Suppressor macrophage treated with lipopolysaccharide for 1 hour (primary cell): ENCODE data around the gene ARHGEF19.
"Not testable (repeated sequence)": the region's sequence is repeated elsewhere in the genome, so short reads cannot be mapped to it uniquely, and the experiment has no call there.

Source experiments
- DNase-seq, 3 donors: peaks; one replicate each; pipeline ENCODE4 v3.0.0-alpha.2; 2020 to 2022

Gene ARHGEF19

DNA sequence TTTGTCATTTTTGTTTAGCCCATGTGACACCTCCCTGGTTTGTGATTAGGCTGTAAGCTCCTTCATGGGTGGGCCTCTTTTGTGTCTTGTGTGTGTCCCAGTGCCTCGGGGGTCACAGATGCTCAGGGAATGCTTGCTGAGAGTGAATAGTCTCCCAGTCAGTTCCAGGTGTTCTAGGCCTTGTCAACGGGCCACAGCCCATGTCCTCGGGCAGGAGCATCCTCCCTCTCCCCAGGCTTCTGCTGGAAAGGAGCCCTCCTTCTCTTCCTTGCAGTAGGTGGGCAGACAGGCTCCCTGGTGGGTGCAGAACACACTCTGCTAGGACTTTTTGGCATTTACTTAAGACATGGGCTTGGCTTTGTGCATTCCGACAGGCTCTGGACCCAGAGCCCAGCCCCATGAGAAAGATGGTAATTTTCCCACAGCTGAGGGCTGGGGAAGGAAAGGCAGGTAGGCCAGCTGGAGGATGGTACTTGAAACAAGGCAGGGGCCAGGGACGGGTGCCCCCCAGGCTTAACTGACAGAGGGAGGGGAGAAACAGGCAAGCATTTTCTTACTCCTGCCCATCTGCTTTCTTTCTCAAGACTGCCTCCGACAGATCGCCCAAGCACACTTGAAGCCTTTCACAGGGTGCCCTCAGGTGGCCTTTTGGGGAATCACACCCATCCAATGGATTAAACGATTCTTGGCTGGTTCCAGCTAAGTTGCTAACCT is 31.6 kb upstream of the ARHGEF19 start:
- peak; percentile 74 to 83 (median 83) for DNase-seq

DNA sequence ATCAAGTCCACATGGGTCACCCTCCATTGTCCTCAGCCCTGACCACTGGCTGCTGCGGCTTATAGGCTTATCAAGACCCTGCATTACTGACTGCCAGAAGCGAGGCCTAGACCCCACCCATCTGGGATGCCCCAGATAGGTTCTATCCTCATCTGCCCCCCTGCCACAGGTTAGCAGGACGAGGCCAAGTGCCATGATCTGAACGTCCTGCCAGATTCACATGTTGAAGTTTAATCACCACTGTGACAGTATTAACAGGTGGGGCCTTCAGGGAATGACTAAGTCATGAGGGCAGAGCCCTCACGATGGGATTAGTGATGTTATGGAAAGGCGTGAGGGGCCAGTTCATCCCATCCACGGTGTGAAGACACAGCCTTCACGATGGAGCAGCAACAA is 30.8 kb upstream of the ARHGEF19 start:
- DNase-seq: no peak

DNA sequence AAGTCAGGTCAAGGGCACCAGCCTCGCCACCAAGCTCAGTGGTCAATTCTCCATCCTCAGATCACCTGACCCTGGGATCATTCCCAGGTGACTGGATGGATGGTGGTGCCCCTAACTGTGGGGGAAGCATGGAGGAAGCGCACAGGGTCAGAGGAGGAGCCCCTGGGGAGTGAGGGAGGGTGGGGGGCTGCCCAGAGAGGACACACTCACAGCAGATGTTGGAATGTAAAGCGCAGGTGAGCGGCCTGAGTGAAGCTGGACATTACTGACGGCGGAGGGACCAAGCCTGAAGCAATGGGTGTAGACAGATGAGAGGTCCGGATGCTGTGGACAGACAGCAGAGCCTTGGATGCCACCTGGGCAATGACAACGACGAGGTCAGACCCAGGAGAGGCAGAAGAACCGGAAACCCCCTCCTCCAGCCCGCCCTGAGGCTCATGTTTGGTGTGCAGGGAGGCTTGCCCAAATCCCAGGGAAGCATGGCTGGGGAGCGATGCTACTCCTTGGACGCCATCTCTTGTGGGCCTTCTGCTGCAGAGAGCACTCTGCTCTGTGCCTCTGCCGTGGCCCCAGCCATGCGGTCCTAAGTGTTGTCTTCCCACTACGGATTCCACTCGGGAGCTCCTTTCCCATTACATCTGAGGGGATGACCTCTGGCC is 30.2 kb upstream of the ARHGEF19 start:
- DNase-seq: no peak

DNA sequence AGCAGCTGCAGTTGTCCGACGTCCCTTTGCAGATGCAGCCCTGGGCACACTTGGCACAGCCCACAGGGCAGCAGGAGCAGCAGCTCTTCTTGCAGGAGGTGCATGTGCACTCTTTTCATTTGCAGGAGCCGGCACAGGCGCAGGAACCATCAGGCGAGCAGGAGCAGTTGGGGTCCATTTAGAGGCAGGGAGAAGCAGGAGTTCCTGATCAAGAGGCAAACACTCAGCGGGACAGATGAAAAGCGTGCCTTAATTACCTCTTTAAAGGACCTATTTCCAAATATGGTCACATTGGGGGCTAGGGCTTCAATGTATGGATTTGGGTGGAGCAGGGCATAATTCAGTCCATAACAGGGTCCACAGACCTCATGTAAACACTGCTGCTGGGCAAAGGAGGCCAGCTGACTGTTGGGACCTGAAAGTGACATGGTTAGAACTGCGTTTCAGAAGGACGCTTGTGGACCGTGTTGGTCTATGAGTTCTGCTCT is 28.8 kb upstream of the ARHGEF19 start:
- DNase-seq: no peak

DNA sequence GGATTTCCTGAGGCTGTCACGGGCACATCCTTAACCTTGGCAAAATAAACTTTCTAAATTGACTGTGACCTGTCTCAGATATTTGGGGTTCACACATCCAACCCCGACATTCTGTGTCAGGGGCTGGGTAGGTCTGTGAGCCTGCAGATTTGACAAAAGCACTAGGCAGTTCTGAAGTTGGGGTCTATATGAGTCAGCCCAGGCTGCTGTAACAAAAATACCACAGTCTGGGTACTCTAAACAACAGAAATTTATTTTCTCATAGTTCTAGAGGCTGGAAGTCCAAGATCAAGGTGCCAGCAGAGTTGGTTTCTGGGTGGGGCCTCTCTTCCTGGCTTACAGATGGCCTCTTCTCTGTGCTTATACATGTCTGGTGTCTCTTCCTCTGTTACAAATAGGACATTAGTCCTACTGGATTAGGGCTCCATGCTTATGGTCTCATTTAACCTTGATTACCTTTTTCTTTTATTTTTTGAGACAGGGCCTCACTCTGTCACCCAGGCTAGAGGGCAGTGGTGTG is 27.6 kb upstream of the ARHGEF19 start:
- no peak for DNase-seq

DNA sequence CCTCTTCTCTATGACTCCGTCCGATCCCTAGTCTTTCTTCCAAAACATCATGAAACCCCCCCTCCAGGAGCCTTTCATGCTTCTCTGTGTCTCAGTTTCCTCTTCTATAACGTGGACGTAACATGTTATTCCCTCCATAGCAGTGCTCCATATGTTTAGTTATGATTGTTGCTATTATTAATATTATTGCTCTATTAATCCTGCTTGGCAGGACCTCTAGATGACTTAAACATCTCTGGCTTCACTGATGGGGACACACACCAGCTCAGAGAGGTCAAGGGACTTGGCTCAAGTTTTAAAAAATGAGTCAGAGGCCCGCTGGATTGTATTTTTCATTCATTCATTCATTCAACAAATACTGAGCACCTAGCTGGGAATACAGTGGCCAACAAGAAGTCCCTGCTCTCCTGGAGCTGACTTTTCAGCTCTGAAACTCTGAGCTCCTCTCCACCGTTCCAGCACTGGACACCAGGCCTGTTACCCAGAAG is 24.9 kb upstream of the ARHGEF19 start:
- no peak for DNase-seq

DNA sequence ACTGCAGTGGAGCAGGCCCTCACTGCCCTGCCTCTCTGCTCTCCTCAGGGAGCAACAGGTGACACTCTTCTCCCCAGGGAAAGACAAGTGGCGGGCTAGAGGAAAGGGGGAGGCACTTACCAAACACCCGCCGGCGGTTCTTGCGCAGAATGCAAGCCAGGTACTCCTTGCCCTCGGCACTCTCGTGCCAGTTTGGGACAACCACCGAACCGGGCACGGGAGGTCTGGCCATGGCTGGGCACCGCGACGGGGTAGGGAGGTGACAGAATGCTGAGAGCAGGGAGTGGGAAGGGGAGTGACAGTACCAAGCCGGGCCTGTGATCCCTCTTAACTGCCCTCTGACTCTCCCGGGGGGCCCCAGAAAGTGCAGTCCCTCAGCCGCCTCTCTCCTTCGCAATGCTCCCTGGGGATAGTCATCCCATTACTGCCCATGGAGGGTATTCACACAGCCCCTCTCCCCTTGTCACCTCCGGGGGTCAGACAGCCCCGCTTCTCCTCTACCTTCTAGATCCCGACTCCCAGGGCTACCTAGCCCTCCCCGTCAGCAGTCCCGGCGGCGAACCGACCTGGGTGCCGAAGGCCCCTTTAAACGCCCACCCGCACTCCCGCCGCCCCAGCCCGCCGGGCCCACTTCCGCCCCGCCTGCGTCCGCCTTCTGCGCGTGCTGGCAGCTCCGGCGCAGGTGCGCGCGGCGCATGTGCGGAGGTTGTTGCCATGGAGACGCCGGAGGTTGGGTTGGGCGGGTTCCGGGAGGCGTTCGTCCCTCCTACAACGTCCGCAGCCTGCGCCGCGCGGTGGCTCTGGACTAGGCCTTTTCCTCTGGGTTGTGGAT is 24.3 kb upstream of the ARHGEF19 start, which contains the start of gene CPLANE2:
TSS of gene CPLANE2 (minus strand) at position 673 of the 832 bp plus-strand sequence. CDS start at position 232, 441 bp downstream.
- DNase-seq: peak; percentile 80 to 90 (median 87)

DNA sequence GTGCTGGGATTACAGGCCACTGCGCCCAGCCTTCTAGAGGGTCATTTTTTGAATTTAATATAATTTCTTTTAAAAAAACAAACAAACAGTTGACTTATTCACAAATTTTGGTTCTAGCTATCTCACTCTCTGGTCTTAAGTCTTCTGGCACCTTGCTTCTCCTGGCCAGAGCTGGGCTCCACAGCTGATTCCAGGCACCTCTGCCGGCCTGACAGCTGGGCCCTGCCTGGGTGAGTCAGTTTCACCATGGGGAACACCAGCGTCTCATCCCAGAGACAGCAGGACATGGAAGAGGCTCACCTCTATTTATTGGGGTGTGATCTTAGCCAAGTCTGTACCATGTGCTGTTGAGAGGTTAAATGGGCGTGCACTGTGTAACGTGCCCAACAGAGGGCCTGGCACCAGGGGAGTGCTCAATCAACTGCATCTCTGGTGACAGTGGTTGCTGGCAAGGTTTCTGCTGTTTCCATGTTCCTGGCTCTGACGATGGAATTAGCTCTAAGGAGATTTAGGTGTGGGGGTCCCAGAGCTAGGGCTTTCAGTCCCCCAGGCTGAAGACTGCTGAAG is 23.6 kb upstream of the ARHGEF19 start:
- peak in 2 of 3 donors; percentile 37 to 39 for DNase-seq

DNA sequence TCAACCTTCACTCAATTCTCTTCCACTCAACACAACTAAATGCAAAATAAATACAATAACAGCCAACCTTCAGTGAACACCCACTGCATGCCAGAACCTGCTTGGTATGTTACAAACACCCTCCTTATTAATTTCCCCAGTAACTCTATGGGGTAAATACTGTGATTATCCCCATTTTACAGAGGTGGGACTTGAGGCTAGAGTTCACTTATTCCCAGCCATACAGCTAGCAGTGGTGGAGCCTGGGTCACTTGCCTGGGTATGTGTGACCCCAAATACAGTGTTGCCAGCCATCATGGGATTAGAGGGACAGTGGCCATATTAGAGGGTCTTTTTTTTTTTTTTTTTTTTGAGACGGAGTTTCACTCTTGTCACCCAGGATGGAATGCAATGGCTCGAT is 22.9 kb upstream of the ARHGEF19 start:
- DNase-seq: no peak

DNA sequence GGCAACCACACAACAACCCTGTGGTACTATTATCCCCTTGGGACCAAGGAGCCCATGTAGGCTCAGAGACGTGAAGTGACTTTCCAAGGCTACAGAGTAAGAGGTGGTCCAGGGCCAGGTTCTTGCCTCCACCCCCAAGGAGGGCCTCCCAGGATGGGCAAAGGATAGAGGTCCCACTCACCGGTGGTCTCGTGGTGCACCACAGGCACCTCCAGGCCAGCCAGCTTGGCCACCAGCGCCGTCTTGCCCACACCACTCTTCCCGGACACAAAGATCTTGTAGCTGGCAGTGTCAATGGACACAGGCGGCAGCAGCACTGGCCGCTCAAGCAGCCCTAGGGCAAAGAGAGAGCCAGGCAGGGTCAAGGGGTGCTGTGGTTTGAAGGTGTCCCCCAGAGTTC is 21.0 kb upstream of the ARHGEF19 start:
- DNase-seq: no peak

DNA sequence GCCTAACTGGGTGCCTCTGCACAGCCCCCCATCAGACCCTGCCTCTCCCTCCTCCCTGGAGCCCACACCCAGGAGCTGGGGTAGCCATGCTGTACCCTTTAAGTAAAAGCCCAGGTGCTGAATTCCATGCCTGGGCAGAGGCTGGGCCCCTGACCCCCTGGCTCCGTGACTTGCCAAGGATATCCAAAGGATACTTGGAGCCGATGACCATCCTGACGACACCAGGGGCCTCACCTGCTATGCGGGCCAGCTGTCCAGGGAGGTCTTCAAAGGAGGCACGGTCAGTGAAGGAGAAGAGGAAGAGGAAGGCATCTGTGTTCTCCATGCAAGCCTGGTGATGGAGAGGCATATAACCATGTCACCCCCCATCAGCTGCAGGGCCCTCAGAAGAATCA is 19.9 kb upstream of the ARHGEF19 start:
- DNase-seq: no peak

DNA sequence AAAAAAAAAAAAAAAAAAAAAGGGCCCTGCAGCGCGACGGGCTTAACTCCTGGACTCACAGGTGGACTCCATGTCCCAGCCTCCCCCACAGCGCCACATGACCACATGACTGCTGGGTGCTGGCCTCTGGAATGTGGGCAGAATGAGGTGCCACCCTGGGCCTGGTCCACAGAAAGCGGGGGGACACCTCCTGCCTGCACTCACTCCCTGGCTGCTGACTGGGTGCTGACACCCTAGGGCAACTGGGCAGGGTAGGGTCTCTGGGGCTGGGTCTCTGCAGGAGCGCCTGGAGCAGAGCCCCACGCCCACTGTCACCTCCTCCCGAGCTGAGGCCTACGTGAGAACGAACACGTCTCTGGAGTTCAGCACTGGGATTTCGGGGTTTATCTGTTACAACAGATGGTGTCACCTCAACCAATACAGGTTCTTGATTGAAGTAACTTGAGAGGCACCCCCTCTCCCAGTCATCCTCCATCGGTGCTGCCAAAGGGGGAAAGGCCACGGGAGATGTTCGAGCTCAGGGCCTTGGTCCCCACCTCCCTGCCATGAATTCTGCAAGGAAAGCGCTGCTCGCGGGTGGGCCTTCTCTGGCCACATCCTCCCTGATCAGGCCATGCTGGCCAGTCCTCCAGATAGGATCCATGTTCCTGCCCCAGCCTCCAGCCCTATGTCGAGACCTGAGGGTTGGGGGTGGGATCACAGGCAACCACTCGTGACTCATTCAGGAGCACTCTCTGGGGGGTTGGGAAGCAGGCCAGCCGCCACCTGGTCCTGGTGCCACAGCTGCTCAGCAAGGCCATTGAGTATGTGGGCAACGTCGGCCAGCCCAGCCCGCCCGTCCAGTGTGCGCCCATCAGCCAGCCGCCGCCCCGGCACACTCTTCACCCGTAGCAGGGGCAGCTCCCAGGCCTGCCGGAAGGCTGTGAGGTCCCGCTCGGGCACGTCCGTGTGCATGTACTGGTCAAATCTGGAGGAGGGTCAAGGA is 19.2 kb upstream of the ARHGEF19 start:
- no peak for DNase-seq

DNA sequence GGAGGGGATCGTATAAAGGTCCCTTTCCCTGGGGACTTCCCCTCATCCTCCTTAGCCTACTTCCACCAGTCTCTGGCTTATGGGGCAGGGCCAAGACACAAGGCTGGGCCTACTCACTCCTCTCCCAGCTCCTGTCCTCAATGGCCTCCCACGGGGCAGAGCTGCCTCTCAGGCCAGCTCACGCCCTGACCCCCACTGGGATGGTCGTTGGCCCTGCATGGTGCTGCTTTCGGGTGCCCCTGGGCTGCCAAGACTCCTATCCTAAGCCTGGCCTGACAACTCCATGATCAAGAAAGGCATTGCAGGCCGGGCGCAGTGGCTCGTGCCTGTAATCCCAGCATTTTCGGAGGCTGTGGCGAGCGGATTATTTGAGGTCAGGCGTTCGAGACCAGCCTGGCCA is 18.3 kb upstream of the ARHGEF19 start:
- DNase-seq: no peak

DNA sequence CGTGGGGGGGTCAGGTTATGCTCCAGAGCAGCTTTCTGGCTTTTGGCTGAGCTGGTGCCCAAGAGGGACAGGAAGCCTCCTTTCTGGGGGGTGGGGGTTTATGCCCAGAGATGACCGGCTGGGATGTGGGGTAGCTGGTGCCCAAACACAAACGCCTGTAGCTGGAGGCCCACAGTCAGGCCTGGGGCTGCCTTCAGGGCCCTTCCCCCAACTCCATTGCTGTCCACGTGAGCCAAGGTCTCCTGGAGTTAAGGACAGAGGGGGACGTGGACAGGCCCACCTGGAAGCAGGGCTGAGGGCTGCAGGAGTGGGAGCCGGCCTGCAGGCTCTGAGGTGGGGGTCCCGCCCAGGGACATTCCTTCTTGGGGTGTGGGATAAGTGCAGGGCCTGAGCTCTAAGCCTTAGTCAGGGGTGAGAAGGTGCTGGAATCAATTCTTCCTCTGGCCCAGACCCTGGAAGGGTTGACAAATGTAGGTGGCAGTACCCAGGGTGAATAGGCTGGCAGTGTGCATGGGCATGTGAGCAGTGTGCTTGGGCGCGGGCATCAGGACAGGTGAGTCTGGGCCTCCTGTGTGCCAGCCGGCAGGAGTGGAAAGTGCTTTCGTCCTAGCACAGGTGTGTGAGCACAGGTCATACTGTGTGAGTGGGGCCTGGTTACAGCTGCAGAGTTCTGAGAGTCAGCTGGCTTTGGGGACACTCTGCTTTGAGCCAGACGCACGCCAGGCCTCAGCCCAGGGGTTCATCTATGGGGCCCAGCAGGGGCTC is 17.7 kb upstream of the ARHGEF19 start:
- DNase-seq: no peak

DNA sequence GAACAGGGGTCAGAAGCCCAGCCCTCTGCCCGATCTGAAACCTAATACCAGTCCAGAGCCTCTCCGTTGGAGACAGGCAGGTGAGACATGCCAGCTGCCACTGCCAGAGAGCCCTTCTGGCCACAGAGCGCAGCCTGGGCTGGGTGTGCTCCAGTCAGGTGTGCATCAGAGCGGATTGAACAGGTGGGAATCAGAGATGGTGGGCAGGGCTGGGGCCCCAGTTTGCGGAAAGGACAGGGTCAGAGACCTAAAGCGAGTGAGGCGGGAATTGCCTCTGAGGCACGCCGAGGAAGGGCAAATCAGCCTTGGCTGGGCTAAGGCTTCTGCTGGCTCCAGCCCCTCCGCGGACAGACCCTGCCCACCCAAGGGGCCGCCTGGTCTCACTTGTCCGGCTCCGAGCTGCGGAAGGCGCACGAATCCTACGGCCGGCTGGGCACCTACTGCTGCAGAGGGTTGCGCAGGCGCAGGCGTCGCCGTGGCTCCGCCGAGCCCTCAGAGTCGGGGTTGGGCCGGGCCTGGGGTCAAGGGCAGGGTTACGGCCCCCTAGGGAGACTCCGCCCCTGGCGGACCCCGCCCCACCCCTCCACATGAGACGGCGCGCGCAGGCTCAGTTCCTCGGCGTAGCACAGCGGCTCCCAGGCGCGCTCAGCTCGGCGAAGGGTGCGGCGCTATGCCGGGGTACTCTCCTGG is 14.2 kb upstream of the ARHGEF19 start:
- DNase-seq: peak in 1 of 3 donors; percentile 41

DNA sequence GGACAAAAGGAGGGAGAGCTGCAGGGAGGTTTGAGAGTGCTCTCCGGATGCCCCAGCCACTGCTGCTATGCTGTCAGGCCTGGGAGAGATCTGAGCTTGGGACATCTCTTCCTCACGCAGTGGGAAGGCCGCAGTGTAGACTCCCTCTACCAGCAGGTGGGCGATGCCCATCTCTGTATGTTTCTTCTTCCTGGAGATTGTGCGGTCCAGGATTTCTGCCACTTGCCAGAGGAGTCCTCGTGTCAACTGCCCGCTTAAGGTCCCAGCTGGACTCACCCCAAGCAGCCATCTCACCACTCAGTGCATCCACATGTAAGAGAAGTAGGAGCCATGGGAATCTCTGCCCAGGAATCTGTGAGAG is 13.7 kb upstream of the ARHGEF19 start:
- DNase-seq: no peak

DNA sequence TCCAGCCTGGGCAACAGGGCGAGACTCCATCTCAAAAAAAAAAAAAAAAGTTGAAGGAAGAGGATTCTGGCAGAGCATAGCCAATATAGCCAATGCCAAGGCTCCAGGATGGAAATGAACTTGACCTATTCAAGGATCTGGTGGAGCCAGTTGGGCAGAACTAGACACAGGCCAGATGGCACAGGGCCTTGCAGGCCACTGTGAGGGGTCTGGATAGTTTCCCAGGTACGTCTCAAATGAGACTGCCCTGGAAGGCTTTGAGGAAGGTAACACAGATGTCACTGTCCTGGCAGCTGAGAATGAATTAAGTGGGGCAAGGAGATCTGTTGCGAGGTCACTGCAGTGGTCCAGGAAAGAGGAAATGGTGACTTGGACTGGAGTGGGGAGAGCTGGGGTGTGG is 12.0 kb upstream of the ARHGEF19 start:
- DNase-seq: no peak

DNA sequence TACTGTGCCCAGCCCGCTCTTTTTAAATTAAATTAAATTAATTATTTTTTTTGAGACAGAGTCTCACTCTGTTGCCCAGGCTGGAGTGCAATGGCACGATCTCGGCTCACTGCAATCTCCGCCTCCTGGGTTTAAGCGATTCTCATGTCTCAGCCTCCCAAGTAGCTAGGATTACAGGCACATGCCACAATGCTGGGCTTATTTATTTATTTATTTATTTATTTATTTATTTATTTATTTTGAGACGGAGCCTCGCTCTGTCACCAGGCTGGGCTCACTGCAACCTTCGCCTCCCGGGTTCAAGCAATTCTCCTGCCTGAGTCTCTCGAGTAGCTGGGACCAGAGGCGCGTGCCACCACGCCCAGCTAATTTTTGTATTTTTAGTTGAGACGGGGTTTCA is 10.3 kb upstream of the ARHGEF19 start:
- DNase-seq: not testable (repeated sequence)

DNA sequence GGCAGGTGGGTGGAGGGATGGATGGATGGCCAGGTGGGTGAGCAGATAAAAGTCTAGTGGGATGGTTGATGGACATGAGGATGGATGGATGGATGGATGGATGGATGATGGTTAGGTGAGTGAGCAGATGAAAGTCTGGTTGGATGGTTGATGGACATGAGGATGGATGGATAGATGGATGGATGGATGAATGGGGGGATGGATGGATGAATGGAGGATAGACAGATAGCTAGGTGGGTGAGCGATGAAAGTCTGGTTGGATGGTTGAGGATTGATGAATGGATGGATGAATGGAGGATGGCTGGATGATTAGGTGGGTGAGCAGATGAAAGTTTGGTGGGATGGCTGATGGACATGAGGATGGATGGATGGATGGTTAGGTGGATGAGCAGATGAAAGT is 9.0 kb upstream of the ARHGEF19 start:
- DNase-seq: no peak

DNA sequence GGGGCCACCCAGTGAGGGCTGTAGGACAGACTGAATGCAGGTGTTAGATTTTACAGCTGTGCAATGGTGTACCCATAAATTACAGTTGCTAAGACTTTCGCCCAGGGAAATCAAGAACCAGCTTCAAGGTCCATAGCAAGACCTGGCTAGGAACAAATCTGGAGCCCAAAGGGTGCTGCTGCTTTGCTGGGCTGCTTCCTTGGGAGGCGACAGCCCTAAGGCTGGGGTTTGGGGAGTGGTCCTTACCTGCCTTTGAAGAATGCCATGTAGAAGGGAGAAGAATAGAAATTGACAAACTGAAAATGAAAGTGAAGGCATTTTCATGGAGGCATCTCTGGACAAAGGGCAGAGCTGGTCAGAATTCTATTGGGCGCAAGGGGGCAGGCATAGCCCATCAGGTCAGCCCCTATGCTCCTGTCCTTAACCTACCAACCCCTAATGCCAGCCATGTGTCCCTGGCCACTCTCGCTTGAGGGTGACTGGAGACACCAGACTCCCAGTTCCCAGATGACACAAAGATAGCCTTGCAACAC is 7.6 kb upstream of the ARHGEF19 start:
- DNase-seq: no peak
